HT1080 (cell line): ENCODE results near the gene RASGRF2. TPM values are rescaled to one million over a fixed set of nuclear protein-coding genes. Genes with fewer than 3 reads are reported as not detected.

Experiments used
- DNase-seq: peaks from one replicate; pipeline ENCODE4 v3.0.0-alpha.2; 2015; ENCODE audit warnings: low read depth
- total RNA-seq: library from RNA; depleted of rRNA; stranded (reverse); fragments of >200 nt; shearing (Covaris generic); gene quantifications from 2 replicates; pipeline ENCODE4 v1.2.3, GENCODE V29; 2014

Gene RASGRF2
- total RNA-seq, 1 experiment from 2014 or later, result 6.4 TPM

DNA sequence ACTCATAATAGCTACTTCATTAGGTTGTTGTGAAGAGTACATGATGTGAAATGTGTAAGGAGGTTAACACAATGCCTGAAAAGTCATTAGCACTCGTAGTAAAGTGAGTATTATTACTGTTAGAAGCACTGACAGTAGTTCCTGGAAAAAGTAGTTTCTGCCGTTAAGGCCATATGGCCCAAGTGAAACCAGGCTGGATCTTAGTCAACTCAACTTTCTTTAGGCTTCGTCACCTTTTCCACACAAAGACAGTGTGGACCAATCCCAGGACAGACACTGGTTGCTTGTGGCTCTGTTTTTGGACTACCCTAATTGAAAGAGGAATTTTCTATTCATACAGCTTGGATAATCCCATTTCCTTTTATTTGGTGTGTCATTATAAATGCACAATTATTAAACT, 243.6 kb downstream of the RASGRF2 start:
- DNase-seq, result no peak

GRCh38 chr5:81204205-81204604, 244.0 kb downstream of the RASGRF2 start:
- no peak for DNase-seq

DNA sequence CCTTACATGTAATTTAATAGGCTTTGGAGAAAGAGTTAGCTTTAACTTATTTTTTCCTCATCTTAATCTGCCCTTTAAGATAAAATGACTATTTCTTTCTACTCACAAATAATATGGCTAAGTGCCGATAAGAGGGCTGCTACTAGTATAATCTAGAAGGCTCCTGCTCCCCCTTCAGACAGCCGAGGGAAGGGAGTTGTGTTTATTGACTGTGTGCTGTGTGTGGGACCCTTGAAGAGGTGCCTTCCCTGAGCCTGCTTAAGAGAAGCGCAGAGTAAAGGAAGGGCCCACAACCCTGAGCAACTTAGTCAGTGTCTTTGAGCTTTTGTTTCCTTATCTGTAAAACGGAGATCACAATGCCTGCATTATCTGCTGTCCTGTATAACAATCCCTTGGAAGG, 244.9 kb downstream of the RASGRF2 start:
- DNase-seq, result no peak

DNA sequence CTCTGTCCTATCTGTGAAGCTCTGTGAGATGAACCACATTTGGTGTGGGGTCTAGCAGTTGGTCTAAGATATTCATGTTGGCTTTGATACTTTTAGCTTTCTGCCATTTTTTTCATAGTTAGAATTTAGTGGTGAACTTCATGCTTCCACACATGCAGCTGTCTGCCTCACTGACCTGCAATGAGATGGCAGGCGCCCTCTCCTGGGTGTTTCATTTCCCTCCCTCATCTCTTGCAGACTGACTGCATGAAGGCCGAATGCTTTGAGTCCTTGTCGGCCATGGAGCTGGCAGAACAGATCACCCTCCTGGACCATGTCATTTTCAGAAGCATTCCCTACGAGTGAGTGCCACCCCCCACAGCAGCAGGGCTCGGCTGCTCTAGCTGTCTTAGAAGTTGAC, 246.8 kb downstream of the RASGRF2 start:
- peak; percentile 11 for DNase-seq

GRCh38 chr5:81208904-81209303, 248.7 kb downstream of the RASGRF2 start:
- peak; percentile 34 for DNase-seq

GRCh38 chr5:81209386-81209785, 249.2 kb downstream of the RASGRF2 start:
- DNase-seq, result no peak

DNA sequence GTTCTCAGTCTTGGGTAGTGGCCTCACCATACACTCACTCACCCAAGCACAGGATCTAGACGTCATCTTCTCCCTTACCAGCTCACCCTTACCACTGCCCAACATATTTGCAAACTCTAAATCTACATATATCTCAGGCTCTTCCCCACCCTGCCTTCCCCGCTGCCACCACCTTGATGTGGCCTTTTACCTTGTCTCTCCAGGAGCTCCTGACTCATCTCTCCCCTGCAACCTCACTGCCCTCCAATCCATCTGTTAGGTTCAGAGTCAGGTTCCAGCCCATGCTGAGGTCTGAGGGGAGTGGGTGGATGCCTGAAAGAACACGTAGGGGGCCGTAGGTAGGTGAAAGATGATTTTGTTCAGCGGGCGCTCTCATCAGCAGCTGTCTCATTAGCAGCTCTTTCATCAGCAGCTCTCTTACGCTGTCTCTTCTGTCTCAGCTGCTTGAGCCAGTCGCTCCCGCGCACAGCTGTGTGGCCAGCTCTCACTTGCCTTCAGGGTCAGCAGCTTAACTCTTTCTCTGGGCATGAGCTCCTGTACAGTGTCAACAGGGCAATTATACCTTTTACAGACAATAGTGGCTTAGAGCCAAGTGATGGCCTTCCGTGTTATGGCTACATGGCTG, 249.8 kb downstream of the RASGRF2 start:
- DNase-seq, result no peak

DNA sequence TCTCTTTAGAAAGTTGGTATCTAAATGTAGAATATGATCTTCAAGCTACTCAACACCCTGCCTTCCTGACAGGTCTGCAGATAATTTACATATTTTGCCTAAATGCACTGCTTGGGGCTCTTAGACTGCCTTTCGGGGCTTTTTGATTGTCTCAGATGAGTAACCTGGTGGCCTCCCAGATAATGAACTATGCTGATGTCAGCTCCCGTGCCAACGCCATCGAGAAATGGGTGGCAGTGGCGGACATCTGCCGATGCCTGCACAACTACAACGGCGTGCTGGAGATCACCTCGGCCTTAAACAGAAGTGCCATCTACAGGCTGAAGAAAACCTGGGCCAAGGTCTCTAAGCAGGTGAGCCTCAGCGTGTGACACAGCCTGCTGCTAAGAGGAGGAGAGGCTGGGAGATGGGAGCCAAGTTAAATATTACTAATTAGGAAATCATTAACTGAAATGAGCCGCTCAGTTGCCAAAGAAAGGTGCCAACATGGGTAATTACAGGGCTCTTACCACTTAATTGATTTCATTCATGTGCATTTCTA, 252.1 kb downstream of the RASGRF2 start:
- DNase-seq, result no peak

DNA sequence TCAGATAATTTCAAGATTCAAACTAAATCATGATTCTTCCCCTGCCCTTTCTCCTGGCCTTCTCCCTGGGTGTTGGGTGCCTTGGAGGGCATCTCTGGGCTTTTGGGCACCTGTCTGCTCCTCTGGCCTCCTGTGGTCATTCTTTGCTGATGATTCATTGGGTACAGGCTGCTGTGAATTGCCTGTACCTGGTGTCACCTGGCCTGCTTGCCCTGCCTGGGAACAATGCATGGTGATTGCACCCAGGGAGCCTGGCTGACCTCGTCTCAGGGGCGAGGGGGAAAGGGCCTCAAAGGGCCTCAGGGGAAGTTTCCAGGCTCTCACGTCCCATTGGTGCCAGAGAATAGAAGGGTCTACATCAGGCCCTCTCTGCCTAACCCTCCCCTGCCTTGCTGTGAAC, 252.9 kb downstream of the RASGRF2 start:
- DNase-seq, result no peak

GRCh38 chr5:81214848-81215247, 254.7 kb downstream of the RASGRF2 start:
- DNase-seq, result no peak

DNA sequence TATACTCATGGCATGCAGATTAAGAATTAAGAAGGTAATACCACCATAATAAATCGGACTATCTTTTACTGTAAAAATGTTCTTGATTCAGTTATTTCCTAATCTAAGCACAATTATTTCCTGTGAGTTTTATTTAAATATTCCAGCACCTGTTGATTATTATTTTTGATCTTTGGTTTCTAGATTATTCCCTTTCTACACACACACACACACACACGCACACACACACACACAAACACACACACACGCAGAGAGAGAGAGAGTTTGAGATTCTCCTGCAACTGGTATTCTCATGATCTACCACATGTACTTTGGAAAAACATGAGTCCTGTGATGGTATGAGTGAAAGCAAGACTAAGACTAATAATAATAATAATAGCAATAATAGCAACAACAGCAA, 256.0 kb downstream of the RASGRF2 start:
- DNase-seq, result no peak

DNA sequence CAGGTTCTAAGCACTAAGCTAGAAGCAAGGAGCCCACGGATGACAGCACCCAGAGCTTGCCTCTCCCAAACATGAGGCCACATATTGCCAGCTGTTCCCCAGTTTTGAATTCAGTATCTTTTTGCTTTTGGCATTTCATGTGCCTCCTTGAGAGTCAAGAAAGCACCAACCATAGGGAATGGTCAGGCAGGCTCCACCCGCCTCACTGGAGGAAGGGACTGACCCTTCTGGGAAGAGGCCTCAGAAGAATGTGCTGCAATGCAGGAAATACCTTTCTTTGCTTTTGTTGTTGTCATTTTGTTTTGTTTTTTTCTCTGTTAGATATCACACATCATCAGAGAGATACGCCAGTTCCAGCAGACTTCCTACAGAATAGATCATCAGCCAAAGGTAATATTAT, 259.2 kb downstream of the RASGRF2 start:
- no peak for DNase-seq

DNA sequence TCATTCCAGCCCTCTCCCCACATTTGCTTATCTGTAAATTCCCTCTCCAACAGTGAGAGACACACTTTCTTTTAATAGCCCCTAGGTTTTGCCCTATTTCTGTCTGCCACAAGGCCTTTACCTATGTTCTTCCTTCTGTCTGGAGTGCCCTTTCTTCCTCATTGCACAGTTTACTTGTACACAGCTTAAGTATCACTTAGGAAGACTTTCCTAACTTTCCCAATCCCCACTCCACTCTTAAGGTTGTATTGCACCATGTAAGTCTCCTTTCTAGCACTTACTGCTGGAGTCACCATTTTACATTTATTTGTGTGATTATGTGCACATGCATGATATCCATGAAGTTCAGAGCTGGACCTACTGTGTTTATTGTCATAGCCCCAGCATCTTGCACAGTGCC, 262.1 kb downstream of the RASGRF2 start:
- DNase-seq, result no peak

- DNase-seq, result no peak
These were observed 265.3 kb downstream of the RASGRF2 start for GRCh38 chr5:81225463-81225862.

- DNase-seq, result no peak
These were observed 266.1 kb downstream of the RASGRF2 start for GRCh38 chr5:81226286-81226685.

DNA sequence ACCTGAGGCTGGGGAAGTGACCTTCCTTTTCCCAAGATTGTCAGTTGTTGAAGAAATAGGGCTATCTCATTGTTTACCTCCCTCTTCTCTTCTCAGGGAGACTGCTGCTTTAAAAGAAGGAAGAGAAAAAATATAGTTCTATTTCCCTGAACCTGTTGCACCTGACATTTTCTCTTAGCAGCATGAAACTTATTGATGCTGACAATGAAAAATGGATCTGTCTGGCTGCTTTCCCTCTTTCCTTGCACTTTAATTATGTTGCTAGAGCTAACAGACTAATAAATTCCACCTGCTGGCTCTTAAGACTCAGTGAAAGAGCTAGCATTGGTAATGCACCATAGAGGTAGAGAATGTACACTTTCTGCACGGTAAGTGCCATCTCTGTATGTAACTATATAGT, 266.8 kb downstream of the RASGRF2 start:
- no peak for DNase-seq

DNA sequence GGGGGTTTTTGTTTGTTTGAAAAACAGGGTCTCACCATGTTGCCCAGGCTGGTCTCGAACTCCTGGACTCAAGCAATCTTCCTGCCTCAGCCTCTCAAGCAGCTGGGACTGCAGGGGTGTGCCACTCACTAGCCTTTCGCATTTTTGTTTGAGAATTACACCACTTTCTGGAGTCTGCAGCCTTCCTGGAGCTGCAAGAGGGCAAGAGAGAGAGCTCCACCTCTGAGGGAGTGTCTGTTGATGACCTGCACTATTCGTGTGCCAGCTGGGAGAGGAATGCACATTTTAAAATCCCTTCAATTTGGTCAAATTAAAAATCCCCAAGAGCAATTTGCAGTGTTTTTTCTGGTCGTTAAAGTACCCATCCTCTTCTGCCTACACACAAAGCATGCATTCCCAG, 267.9 kb downstream of the RASGRF2 start:
- DNase-seq, result no peak

GRCh38 chr5:81230416-81230815, 270.3 kb downstream of the RASGRF2 start:
- no peak for DNase-seq

GRCh38 chr5:81232464-81233079, 272.4 kb downstream of the RASGRF2 start:
- no peak for DNase-seq

- DNase-seq, result no peak
These were observed 273.0 kb downstream of the RASGRF2 start, which contains the start of gene CKMT2 for GRCh38 chr5:81233080-81233634. CKMT2 (plus strand) TSS chr5:81233322; CDS start chr5:81251133, 17,811 bp downstream.

DNA sequence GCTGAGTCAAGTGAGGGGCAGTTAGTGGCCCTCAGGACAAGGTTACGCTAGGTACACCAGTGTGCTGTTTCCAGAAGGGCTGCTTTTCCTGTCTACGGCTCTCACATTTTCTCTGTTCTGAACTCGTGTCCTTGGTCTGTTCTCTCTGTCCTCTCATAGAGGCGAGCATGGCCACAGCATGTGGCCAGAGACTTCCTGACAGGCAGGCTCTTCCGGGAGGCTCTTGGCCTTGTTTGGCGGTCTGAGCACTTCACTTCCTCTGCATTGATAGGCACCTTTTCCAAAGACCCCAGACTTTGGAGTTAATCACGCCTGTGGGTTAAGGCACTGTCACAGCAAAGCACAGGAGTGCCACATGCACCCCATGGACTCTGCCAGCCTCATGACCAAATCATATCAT, 274.1 kb downstream of the RASGRF2 start:
- no peak for DNase-seq

- no peak for DNase-seq
These were observed 274.6 kb downstream of the RASGRF2 start for GRCh38 chr5:81234801-81235200.
